Measurements from ENCODE around the gene PSAT1.
"Not testable (repeated sequence)": the region's sequence is repeated elsewhere in the genome, so short reads cannot be mapped to it uniquely, and the experiment has no call there.

The PSAT1 gene

DNA sequence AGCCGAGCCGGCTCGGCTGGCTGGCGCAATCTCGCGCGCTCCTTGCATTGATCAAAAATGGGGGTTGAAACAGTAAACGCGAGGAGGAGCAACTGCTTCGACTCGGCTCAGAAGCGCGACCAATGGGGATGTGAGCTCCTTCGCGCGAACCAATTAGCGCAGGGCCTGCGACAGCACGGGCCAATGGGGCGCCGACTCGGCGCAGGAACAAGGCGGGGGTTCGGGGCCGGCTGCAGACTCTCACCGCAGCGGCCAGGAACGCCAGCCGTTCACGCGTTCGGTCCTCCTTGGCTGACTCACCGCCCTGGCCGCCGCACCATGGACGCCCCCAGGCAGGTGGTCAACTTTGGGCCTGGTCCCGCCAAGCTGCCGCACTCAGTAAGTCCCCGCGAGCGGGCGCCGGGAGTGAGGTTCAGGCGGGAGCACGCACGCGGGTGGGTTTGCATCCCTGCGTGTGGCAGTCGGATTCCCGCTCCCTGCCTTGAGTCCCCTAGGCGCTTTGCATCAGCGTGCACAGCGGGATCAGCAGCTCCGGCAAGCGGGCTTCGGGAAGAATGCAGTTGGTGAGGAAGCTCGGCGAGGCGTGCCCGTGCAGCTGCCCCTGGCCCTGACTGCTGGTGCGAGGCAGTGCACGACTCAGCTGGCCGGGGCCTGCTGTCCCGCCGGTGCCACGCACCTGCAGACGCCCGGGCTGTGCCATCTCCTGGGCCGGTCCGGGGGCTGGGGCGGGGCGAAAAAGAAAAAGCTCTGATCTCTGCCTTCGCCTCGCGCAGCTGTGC, at the start of gene PSAT1:
Gene PSAT1 (plus strand): TSS at position 233 of the 779 bp plus-strand sequence. CDS start 86 bp downstream, at position 319.
- peak; percentile 66 to 78 for DNase-seq (ENCODE audit: low read depth in 2 of 2)

- DNase-seq (ENCODE audit: low read depth in 2 of 2), result no peak
These were observed 48.3 kb upstream of the PSAT1 start for GRCh38 chr9:78248635-78249034.

- no peak for DNase-seq (ENCODE audit: low read depth in 2 of 2)
These were observed 47.4 kb upstream of the PSAT1 start for GRCh38 chr9:78249542-78249941.

DNA sequence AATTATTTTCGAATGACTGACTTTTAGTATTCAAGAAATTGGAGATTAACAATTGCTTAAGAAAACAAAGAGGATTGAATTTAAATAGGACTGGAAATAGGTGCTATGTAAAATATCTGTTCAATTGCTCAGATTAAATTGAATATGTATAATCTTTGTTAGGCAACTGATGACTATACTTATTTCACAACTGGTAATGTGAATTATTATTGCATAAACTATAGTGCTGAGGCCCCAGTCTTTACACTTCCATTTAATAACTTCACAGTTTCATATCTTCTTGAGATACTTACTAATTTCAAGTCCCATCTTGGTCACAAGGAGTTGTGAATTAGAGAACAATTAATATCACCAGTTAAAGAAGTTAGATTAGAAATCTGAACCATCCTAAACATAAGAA, 44.3 kb upstream of the PSAT1 start:
- no peak for DNase-seq (ENCODE audit: low read depth in 2 of 2)

- DNase-seq (ENCODE audit: low read depth in 2 of 2), result no peak
These were observed 43.6 kb upstream of the PSAT1 start for GRCh38 chr9:78253285-78253684.

DNA sequence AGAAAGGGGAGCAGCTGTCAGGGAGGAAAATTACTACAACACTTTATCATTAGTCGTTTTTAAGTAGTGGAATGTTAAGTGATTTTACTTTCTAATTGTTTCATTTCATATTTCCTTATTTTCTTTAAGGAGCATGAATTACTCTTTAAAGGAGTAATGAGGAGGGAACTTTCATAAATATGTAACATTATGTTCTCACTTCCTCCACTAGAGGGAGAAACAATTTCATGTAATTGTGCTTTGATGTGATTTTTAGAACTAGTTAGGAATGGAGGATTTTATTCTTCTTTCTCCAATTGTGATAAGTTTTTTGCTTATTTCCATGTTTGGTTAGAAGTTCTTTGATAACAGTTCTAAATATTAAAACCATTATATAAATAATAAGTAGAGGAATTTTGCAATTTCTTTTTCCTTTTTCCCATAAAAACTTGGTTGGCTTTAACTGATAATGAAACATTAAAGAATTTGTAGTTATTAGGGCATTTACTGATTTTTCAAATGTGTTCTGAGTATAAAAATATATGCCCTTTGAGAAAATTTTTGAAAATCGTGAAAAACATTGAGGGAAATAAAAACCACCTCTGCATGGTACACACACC, 35.4 kb upstream of the PSAT1 start:
- no peak for DNase-seq (ENCODE audit: low read depth in 2 of 2)

- no peak for DNase-seq (ENCODE audit: low read depth in 2 of 2)
These were observed 34.3 kb upstream of the PSAT1 start for GRCh38 chr9:78262655-78263054.

GRCh38 chr9:78267889-78268288, 29.0 kb upstream of the PSAT1 start:
- DNase-seq (ENCODE audit: low read depth in 2 of 2), result no peak

- no peak for DNase-seq (ENCODE audit: low read depth in 2 of 2)
These were observed 27.1 kb upstream of the PSAT1 start for GRCh38 chr9:78269784-78270183.

DNA sequence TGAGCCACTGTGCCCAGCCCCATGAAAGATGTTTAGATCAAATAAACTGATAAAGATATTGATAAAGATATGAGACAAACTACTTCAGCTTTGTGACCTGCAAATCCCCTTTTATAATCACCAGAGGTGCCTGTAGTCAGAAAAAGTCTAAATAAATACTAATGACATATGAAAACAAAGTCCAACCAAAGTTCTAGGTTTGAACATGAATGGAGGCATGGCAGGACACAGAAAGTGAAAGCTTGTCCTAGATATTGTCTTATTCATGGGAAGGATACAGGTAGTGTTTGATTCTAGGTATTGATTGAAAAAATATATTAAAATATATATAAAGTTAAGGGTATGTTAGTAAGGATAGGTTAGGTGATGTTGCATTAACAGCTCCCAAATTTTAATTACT, 24.6 kb upstream of the PSAT1 start:
- DNase-seq (ENCODE audit: low read depth in 2 of 2), result no peak

- no peak for DNase-seq (ENCODE audit: low read depth in 2 of 2)
These were observed 23.2 kb upstream of the PSAT1 start for GRCh38 chr9:78273761-78274160.

- no peak for DNase-seq (ENCODE audit: low read depth in 2 of 2)
These were observed 18.6 kb upstream of the PSAT1 start for GRCh38 chr9:78278177-78278777.

GRCh38 chr9:78278801-78279200, 18.1 kb upstream of the PSAT1 start:
- no peak for DNase-seq (ENCODE audit: low read depth in 2 of 2)

GRCh38 chr9:78280982-78281668, 15.8 kb upstream of the PSAT1 start:
- DNase-seq (ENCODE audit: low read depth in 2 of 2), result no peak

GRCh38 chr9:78284181-78284580, 12.7 kb upstream of the PSAT1 start:
- not testable (repeated sequence) for DNase-seq (ENCODE audit: low read depth in 2 of 2)

GRCh38 chr9:78286125-78286524, 10.8 kb upstream of the PSAT1 start:
- DNase-seq (ENCODE audit: low read depth in 2 of 2), result no peak

GRCh38 chr9:78286946-78287388, 10.0 kb upstream of the PSAT1 start:
- DNase-seq (ENCODE audit: low read depth in 2 of 2), result no peak

GRCh38 chr9:78288214-78288892, 8.6 kb upstream of the PSAT1 start:
- no peak for DNase-seq (ENCODE audit: low read depth in 2 of 2)

DNA sequence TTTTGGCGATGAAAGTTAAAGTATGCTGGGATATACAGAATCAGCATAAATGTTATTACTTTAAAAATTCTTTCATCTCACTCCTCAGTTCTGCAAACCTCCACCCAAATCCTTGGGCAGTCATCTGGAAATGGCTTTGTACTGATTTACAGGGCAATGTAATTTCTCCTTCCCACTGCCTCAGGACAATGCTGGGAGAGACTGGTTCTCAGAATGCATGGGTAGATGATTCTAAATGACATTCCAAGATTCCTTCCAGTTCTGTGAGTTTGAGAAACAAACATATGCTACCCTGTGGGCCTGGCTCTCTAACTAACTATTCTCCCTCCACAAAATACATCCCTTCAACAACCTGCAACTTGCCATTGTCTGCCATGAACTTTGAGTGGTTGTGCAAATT, 7.5 kb upstream of the PSAT1 start:
- no peak for DNase-seq (ENCODE audit: low read depth in 2 of 2)

DNA sequence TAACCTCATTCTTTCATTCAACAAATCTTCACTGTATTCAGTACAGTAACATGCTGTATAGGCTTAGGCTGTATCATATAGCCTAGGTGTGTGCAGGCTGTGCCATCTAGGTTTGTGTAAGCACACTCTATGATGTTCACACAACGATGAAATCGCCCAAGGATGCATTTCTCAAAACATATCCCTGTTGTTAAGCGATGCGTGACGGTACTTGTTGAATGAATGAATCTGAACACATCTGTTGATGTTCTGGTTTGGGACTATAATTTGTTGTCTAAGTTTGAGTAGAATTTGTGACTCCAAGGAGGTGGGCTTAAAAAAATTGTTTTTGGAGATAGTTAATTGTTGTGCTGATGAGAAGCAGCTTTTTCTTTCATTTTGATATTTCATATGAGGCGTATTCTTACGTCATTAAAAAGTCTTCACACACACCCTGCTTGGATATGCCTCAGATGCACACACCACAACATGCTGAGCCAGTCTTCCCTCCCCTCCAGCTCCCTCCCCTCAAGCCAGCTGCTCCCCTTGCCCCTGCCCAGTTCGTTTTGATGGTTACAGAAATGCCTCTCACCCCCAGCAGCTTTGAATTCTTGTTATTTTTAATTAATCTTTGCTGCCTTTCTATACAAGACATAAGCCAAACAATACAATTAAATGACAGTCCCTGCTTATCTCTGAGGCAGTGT, 5.5 kb upstream of the PSAT1 start:
- no peak for DNase-seq (ENCODE audit: low read depth in 2 of 2)

DNA sequence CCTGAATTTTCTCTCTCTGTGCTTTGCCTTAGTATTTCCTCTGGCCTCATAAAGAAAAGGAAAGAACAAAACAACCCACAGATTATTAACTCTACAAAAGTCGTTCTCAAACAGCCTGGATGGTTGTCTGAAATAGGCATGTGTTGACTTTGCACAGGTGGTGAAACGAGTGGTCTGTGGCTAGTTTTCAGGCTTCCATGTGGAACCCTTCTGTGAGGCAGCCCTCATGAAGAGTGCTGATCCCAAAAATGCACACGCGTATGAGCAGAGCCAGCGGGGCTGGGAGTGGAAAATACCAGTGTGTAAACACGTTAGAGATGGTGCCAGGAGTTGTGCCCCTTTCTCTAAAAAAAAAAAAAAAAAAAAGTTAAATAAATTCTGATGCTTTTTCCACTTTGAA, 4.9 kb upstream of the PSAT1 start:
- DNase-seq (ENCODE audit: low read depth in 2 of 2), result no peak

Measured in stimulated activated CD8-positive, alpha-beta memory T cell treated with anti-CD3 and anti-CD28 coated beads, Interleukin-2, amount 100 ng/mL, for 1 hour (primary cell).